ENCODE measurements around the gene KDM8. TPM values are rescaled to one million over a fixed set of nuclear protein-coding genes. Genes with fewer than 3 reads are reported as not detected.

KDM8 gene
- total RNA-seq, 1 donor from 2014 or later = 9.9 TPM

- TF ChIP-seq, protein P1, sequence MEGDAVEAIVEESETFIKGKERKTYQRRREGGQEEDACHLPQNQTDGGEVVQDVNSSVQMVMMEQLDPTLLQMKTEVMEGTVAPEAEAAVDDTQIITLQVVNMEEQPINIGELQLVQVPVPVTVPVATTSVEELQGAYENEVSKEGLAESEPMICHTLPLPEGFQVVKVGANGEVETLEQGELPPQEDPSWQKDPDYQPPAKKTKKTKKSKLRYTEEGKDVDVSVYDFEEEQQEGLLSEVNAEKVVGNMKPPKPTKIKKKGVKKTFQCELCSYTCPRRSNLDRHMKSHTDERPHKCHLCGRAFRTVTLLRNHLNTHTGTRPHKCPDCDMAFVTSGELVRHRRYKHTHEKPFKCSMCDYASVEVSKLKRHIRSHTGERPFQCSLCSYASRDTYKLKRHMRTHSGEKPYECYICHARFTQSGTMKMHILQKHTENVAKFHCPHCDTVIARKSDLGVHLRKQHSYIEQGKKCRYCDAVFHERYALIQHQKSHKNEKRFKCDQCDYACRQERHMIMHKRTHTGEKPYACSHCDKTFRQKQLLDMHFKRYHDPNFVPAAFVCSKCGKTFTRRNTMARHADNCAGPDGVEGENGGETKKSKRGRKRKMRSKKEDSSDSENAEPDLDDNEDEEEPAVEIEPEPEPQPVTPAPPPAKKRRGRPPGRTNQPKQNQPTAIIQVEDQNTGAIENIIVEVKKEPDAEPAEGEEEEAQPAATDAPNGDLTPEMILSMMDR (IDR thresholded peaks at IDR 0.05; ENCODE audit: insufficient read depth, low read length, poor library complexity, severe bottlenecking) = no peak
- Histone ChIP-seq H3K4me3 (ENCODE audit: low read depth, low read length) (no peak overlapping the region), H3K36me3 (ENCODE audit: control insufficient read depth, insufficient read depth, low read length) (no peaks in the 10 kb centered on the region), H3K27me3 (ENCODE audit: control insufficient read depth, insufficient read depth, low read length) (no peaks in the 10 kb centered on the region)
- DNase-seq (ENCODE audit: low read depth) = no peak
Measured at GRCh38 chr16:27225536-27226360, 22.4 kb downstream of the KDM8 start.

- no peaks in the 10 kb centered on the region for H3K27me3 ChIP-seq (ENCODE audit: control insufficient read depth, insufficient read depth, low read length)
- TF ChIP-seq, protein P1 (IDR thresholded peaks at IDR 0.05; ENCODE audit: insufficient read depth, low read length, poor library complexity, severe bottlenecking) = no peak
- no peak for DNase-seq (ENCODE audit: low read depth)
Measured at GRCh38 chr16:27226476-27226875, 23.1 kb downstream of the KDM8 start.

GRCh38 chr16:27226976-27227705, 23.8 kb downstream of the KDM8 start:
- Histone ChIP-seq H3K36me3 (ENCODE audit: control insufficient read depth, insufficient read depth, low read length) (peaks cover 2% of the 10 kb centered on the region), H3K4me3 (ENCODE audit: low read depth, low read length) (no peak overlapping the region), H3K27me3 (ENCODE audit: control insufficient read depth, insufficient read depth, low read length) (no peaks in the 10 kb centered on the region)
- TF ChIP-seq, protein P1 (IDR thresholded peaks at IDR 0.05; ENCODE audit: insufficient read depth, low read length, poor library complexity, severe bottlenecking) = no peak
- DNase-seq (ENCODE audit: low read depth) = no peak

More at GRCh38 chr16:27226476-27226875, 23.1 kb downstream of the KDM8 start:
- Histone ChIP-seq H3K36me3 (ENCODE audit: control insufficient read depth, insufficient read depth, low read length) (no peaks in the 10 kb centered on the region), H3K4me3 (ENCODE audit: low read depth, low read length) (no peak overlapping the region)

- no peak for DNase-seq (ENCODE audit: low read depth)
Measured at GRCh38 chr16:27228045-27228444, 24.7 kb downstream of the KDM8 start.

DNA sequence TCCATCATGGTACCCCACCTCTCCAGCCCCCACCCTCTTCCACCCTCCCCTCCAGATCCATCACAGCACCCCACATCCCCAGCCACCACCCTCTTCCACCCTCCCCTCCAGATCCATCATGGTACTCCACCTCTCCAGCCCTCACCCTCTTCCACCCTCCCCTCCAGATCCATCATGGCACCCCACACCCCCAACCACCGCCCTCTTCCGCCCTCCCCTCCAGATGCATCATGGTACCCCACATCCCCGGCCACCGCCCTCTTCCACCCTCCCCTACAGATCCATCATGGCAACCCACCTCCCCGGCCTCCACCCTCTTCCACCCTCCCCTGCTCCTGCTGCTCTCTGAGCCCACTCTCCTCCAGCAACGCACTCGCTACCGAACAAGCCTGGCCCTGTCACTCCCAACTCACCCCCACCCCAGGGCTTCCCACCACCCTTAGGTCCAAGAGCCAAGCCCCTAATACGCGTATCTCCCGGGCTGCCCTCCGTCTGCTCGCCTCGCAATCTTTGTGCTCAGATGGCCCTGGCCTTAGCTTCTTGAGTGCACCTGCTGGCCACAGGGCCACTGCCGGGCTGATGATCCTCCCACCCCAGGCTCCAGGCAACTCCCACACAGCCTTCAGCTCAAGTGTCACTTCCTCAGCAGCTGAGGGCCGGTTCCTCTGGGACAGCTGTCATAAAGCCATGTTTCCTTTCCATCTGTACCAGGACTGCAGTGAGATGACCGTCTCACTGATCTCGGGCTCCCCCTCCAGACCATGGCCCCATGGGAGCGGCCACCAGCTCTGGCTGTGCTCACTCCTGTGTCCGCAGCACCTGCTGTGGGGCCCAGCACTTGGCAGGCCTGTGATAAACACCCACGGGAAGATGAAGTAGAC, 25.5 kb downstream of the KDM8 start:
- no peak for DNase-seq (ENCODE audit: low read depth)
- no peak overlapping the region for H3K4me3 ChIP-seq (ENCODE audit: low read depth, low read length)
- TF ChIP-seq, protein P1 (IDR thresholded peaks at IDR 0.05; ENCODE audit: insufficient read depth, low read length, poor library complexity, severe bottlenecking) = no peak
- no peaks in the 10 kb centered on the region for H3K27me3 ChIP-seq (ENCODE audit: control insufficient read depth, insufficient read depth, low read length)
- H3K36me3 ChIP-seq (ENCODE audit: control insufficient read depth, insufficient read depth, low read length) = peaks cover 4% of the 10 kb centered on the region

More at GRCh38 chr16:27228045-27228444, 24.7 kb downstream of the KDM8 start:
- H3K36me3 ChIP-seq (ENCODE audit: control insufficient read depth, insufficient read depth, low read length) = peaks cover 4% of the 10 kb centered on the region
- no peak overlapping the region for H3K4me3 ChIP-seq (ENCODE audit: low read depth, low read length)
- TF ChIP-seq, protein P1 (IDR thresholded peaks at IDR 0.05; ENCODE audit: insufficient read depth, low read length, poor library complexity, severe bottlenecking) = no peak
- no peaks in the 10 kb centered on the region for H3K27me3 ChIP-seq (ENCODE audit: control insufficient read depth, insufficient read depth, low read length)
